H54 (cell line): ENCODE measurements around the gene PTCH1.

Source experiments
- DNase-seq: peaks from one replicate; pipeline ENCODE4 v3.0.0; 2011; ENCODE audit warnings: low spot score, mixed read lengths; ENCODE audit not compliant: insufficient read length
- FAIRE-seq: peaks from 3 replicates; lab custom pipeline; 2011; peaks lifted over from hg19 to GRCh38; lab: Jason Lieb, UNC
- POLR2A ChIP-seq: IDR thresholded peaks from 2 replicates; pipeline ENCODE4 v1.6.1; 2011; ENCODE audit warnings: low read depth, mild to moderate bottlenecking, low read length

Gene PTCH1

GRCh38 chr9:95516734-95517558, at the start of gene PTCH1:
PTCH1 (minus strand) TSS chr9:95516971.
- no peak for TF ChIP-seq POLR2A
- no peak for FAIRE-seq
- no peak for DNase-seq

GRCh38 chr9:95565982-95566381, 49.2 kb upstream of the PTCH1 start:
- no peak for FAIRE-seq
- no peak for DNase-seq
- no peak for TF ChIP-seq POLR2A

- no peak for DNase-seq
- no peak for FAIRE-seq
- TF ChIP-seq POLR2A, result no peak
Observed at GRCh38 chr9:95561913-95562312, 45.1 kb upstream of the PTCH1 start.

GRCh38 chr9:95557142-95557541, 40.4 kb upstream of the PTCH1 start:
- peak; percentile 11 for FAIRE-seq
- no peak for DNase-seq
- TF ChIP-seq POLR2A, result no peak

- DNase-seq (no peak), FAIRE-seq (no peak)
- no peak for TF ChIP-seq POLR2A
Observed at GRCh38 chr9:95556521-95556920, 39.8 kb upstream of the PTCH1 start.

- no peak for TF ChIP-seq POLR2A
- no peak for DNase-seq
- FAIRE-seq, result no peak
Observed at GRCh38 chr9:95552814-95553546, 36.2 kb upstream of the PTCH1 start.

- TF ChIP-seq POLR2A, result no peak
- no peak for FAIRE-seq
- DNase-seq, result no peak
Observed at GRCh38 chr9:95552255-95552654, 35.5 kb upstream of the PTCH1 start.

GRCh38 chr9:95551406-95551805, 34.6 kb upstream of the PTCH1 start:
- DNase-seq (no peak), FAIRE-seq (no peak)
- TF ChIP-seq POLR2A, result no peak

- no peak for TF ChIP-seq POLR2A
- DNase-seq, result no peak
- no peak for FAIRE-seq
Observed at GRCh38 chr9:95545831-95546567, 29.2 kb upstream of the PTCH1 start.

- no peak for DNase-seq
- TF ChIP-seq POLR2A, result no peak
- no peak for FAIRE-seq
Observed at GRCh38 chr9:95533996-95534680, 17.4 kb upstream of the PTCH1 start.

- DNase-seq (no peak), FAIRE-seq (no peak)
- TF ChIP-seq POLR2A, result no peak
Observed at GRCh38 chr9:95529910-95530309, 13.1 kb upstream of the PTCH1 start.

GRCh38 chr9:95528908-95529502, 12.2 kb upstream of the PTCH1 start:
- FAIRE-seq, result no peak
- no peak for DNase-seq
- TF ChIP-seq POLR2A, result no peak

GRCh38 chr9:95522871-95523370, 6.2 kb upstream of the PTCH1 start:
- FAIRE-seq, result no peak
- DNase-seq, result no peak

More at GRCh38 chr9:95522871-95523370, 6.2 kb upstream of the PTCH1 start:
- TF ChIP-seq POLR2A, result no peak
